ENCODE data around the gene RNF224.

Gene RNF224

DNA sequence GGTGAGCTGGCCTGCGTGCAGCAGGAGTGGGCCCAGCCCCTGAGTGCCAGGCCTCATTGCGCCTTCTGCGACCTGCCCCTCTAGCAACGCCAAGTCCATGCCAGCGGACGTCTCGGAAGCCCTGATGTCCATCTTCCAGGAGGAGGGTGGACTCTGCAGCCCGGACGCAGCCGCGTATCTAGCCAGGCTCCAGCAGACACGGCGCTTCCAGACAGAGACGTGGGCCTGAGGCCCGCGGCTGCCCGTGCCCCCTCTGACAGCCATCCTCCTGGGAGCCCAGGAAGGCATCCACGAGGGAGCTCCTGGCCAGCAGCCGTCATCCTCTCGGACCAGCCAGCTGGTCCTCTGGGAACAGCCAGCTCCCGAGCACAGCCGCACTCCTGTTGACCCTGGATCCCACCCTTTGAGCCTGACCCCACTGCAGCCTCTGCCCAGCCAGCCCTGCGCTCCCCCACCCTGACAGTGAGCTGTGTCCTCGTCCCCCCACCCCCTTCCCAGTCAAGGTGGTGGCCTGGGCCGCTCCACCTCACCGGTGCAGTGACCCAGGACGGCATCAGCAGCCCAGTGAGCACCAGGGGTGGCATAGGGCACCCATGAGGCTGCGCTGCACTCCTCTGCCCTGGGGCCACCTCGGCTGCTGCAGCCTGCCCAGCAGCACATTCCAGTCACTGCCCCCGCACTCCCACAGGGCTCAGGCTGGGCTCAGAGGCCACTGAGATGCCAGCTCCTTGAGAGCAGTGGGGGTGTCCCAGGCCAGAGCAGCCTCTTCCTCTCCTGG lies 10.9 kb upstream of the RNF224 start:
- FAIRE-seq (no peak), DNase-seq (ENCODE audit: insufficient read length, low spot score) (no peak)
- TF ChIP-seq, protein P1, sequence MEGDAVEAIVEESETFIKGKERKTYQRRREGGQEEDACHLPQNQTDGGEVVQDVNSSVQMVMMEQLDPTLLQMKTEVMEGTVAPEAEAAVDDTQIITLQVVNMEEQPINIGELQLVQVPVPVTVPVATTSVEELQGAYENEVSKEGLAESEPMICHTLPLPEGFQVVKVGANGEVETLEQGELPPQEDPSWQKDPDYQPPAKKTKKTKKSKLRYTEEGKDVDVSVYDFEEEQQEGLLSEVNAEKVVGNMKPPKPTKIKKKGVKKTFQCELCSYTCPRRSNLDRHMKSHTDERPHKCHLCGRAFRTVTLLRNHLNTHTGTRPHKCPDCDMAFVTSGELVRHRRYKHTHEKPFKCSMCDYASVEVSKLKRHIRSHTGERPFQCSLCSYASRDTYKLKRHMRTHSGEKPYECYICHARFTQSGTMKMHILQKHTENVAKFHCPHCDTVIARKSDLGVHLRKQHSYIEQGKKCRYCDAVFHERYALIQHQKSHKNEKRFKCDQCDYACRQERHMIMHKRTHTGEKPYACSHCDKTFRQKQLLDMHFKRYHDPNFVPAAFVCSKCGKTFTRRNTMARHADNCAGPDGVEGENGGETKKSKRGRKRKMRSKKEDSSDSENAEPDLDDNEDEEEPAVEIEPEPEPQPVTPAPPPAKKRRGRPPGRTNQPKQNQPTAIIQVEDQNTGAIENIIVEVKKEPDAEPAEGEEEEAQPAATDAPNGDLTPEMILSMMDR (IDR thresholded peaks at IDR 0.05; ENCODE audit: insufficient read depth, missing control alignments) = no peak

DNA sequence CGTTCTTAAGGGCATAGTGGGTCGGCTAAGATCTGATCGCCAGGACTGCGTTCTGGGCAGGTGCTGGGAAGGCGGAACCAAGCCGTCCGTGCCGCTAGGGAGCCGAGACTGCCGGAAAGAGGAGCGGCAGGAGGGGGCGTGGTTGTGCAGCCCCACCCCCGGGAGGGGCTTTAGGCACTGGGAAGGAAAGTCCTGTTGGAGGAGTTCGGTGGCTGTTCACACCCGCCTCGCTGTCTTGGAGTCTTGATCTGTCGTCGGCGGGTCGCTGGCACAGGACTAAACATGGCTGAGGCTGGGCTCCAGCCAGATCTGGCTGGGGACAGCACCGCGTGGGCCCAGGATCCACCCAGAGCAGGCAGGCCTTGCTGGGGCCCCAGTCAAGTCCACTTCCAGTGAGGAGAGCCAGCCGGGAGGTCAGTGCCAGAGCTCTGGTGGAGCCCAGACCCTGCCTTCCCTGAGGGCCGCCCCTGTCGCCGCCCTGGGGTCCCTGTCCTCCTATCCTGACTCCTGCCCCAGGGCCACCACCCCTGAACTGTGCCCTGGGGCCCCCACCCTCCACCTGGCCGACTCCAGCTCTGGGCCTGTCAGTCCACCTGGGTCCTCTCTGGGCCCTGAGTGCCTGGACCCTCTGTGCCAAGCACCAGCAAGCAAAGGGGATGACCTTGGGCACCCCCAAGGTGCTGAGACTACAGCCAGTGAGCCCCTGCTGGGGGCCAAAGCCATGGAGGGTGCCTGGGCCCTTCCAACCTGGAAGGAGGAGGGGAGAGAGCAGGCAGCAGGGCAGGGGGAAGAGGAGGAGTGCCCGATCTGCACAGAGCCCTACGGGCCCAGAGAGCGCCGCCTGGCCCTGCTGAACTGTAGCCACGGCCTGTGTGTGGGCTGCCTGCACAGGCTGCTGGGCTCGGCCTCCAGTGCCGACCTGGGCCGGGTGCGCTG lies 9.8 kb upstream of the RNF224 start:
- DNase-seq (ENCODE audit: insufficient read length, low spot score) (no peak), FAIRE-seq (no peak)
- TF ChIP-seq, protein P1 (IDR thresholded peaks at IDR 0.05; ENCODE audit: insufficient read depth, missing control alignments) = no peak

DNA sequence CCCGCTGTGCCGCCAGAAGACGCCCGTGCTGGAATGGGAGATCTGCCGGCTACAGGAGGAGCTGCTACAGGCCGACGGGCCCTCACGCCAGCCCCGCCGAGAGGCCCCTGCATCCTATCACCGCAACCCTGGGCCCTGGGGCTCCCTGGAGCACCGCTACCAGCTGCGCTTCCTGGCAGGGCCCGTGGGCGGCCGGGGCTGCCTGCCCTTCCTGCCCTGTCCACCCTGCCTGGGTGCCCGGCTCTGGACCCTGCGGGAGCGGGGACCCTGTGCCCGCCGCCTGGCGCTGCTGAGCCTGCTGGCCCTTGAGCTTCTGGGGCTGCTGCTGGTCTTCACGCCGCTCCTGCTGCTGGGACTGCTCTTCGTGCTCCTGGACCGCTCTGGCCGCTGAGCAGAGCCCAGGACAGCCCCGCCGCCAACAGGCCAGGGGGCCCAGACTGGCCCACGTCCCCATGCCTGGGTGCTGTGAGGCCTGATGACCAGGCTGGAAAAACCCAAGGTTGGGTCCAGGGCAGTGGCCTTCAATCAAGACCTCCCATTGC lies 9.0 kb upstream of the RNF224 start:
- DNase-seq (ENCODE audit: insufficient read length, low spot score) (no peak), FAIRE-seq (no peak)
- TF ChIP-seq, protein P1 (IDR thresholded peaks at IDR 0.05; ENCODE audit: insufficient read depth, missing control alignments) = no peak

DNA sequence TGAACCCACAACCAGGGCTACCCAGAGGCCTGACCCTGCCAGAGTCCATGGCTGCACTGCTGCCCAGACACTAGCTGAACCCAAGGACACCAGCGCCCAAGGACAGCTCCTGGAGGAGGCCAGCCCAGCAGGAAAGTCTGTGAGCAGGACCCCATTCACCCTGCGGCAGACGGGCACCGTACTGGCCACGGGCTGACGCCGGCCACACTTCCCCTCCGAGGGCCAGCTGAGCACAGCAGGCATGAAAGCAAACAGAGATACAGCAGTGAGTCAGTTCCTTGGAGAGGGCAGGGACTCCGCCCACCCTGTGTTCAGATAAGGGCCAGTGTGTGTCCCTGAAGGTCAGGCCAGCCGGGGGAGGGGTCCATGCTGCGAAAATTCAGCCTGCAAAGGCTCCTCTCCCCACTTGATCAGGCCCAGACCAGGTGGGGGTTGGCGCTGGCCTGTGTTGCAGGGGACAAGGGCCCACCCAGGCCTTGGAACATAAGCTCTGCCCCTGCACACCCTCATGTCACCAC lies 8.5 kb upstream of the RNF224 start:
- no peak for DNase-seq (ENCODE audit: insufficient read length, low spot score)
- no peak for FAIRE-seq

DNA sequence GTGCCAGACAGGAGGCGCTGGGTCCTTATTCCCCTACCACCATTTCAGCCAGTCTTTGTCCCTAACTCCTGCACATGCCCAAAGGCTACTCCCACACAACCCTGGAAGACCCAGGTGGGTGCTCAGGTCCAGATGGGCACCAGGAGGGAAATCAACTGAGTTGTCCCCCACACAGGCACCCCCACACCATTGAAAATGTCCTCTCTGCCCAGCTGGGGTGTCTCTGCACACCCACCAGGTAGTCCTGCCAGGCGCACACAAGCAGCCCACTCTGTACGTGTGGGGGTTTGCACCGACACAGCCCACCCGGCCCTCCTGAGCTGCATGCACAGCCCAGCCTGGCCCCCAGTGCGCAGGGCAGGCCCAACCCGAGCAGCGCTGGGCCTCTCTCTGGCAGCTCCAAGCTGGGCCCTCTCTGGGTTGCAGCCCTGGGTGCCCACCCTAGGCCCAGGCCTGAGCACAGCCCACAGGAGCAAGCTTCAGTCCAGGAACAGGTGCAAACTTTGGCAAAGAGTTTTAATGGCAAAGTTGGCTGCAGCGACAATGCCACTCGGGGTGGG lies 7.5 kb upstream of the RNF224 start:
- DNase-seq (ENCODE audit: insufficient read length, low spot score) (no peak), FAIRE-seq (no peak)
- TF ChIP-seq, protein P1 (IDR thresholded peaks at IDR 0.05; ENCODE audit: insufficient read depth, missing control alignments) = no peak

More for the DNA sequence above, 8.5 kb upstream of the RNF224 start:
- TF ChIP-seq, protein P1 (IDR thresholded peaks at IDR 0.05; ENCODE audit: insufficient read depth, missing control alignments) = no peak

DNA sequence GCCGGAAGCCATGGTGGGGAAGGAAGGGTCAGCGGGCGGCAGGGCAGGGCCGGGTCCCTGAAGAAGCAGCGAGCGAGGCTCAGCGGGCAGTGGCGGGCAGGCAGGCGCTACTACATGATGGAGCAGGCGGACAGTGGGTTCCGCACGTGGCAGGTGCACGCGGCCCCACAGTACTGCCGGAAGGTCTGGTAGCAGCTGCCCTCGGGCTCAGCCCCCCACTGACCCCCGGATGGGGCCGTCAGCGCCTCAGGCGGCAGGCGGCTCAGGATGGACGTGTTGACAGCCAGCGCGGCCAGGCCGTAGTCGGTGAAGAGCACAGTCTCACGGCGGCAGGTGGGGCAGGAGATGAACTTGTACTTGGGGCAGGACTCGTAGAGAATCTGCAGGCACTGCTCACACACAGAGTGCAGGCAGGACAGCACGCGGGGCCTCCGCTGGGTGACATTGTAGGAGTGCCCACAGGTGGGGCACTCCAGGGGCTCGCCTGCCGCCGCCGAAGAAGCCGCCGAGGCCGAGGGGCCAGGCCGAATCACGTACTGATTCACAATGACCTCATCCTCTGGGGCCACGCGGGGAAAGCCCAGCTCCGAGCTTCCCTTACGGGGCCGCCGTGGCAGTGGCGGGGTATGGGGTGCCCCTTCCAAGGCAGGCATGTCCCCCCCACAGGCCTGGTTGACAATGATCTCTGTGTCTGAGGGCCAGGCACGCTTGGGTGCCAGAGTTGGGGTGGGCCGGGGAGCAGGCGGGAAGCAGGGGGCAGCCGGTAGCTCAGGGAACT lies 6.8 kb upstream of the RNF224 start:
- TF ChIP-seq, protein P1 (IDR thresholded peaks at IDR 0.05; ENCODE audit: insufficient read depth, missing control alignments) = no peak
- FAIRE-seq = no peak

More for the DNA sequence above, 6.8 kb upstream of the RNF224 start:
- DNase-seq (ENCODE audit: insufficient read length, low spot score) = no peak
